K562 (cell line): ENCODE data around the gene CCNL2. TPM values are rescaled to one million over a fixed set of nuclear protein-coding genes. Genes with fewer than 3 reads are reported as not detected.

Experiments used
- ARID1B ChIP-seq: fragments of 450-650 bp; IDR thresholded peaks from 2 replicates; pipeline ENCODE4 v1.6.1; 2016; ENCODE audit warnings: antibody characterized with exemption, mild to moderate bottlenecking, inconsistent platforms
- ATF7 ChIP-seq: fragments of 450-650 bp; IDR thresholded peaks from 2 replicates; pipeline ENCODE4 v1.7.1; 2014; ENCODE audit warnings: mild to moderate bottlenecking, moderate library complexity
- C11orf30 ChIP-seq: fragments of 450-650 bp; IDR thresholded peaks from 2 replicates; pipeline ENCODE4 v1.6.1; 2016; ENCODE audit warnings: low read depth, mild to moderate bottlenecking
- CXXC5 ChIP-seq: fragments of 250-450 bp; sonication (Bioruptor Pico); IDR thresholded peaks from 2 replicates; pipeline ENCODE4 v1.8.0; 2022; ENCODE audit warnings: inconsistent platforms, mild to moderate bottlenecking, moderate library complexity
- GABPB1 ChIP-seq: sonication (generic); formaldehyde crosslinking; IDR thresholded peaks from 2 replicates; pipeline ENCODE4 v1.8.0; 2022; ENCODE audit warnings: mild to moderate bottlenecking, missing genetic modification reagents
- HSF4 ChIP-seq: fragments of 250-450 bp; sonication (Bioruptor Pico); IDR thresholded peaks from 2 replicates; pipeline ENCODE4 v2.1.2; 2022; ENCODE audit warnings: mild to moderate bottlenecking, moderate library complexity, borderline replicate concordance
- KLF13 ChIP-seq: fragments of 450-650 bp; IDR thresholded peaks from 2 replicates; pipeline ENCODE4 v1.6.1; 2016; ENCODE audit warnings: missing genetic modification characterization, low read depth, mild to moderate bottlenecking, missing compliant biosample characterization, moderate library complexity, borderline replicate concordance
- NFE2L1 ChIP-seq: fragments of 450-650 bp; IDR thresholded peaks from 2 replicates; pipeline ENCODE4 v1.6.1; 2016; ENCODE audit warnings: missing genetic modification characterization, low read depth, mild to moderate bottlenecking, missing compliant biosample characterization, moderate library complexity, borderline replicate concordance
- NR2F6 ChIP-seq: fragments of 450-650 bp; formaldehyde crosslinking; IDR thresholded peaks from 2 replicates; pipeline ENCODE4 v1.4.0; 2020; ENCODE audit warnings: mild to moderate bottlenecking
- PCBP1 ChIP-seq: fragments of 200-400 bp; formaldehyde crosslinking; IDR thresholded peaks from 2 replicates; pipeline ENCODE4 v1.6.1; 2018; ENCODE audit warnings: mild to moderate bottlenecking, low read depth, low read length; ENCODE audit not compliant: poor library complexity, severe bottlenecking
- RHOXF2B ChIP-seq: fragments of 250-450 bp; sonication (Bioruptor Pico); conservative IDR thresholded peaks from 2 replicates; pipeline ENCODE4 v1.5.1; 2021
- SAP30 ChIP-seq: fragments of 200-600 bp; sonication (generic); IDR thresholded peaks from 2 replicates; pipeline ENCODE4 v1.6.1; 2012; ENCODE audit warnings: borderline replicate concordance, low read depth, mild to moderate bottlenecking, moderate library complexity, low read length, control low read depth, inconsistent platforms; ENCODE audit not compliant: insufficient read depth, poor library complexity, severe bottlenecking
- TCF3 ChIP-seq: sonication (generic); formaldehyde crosslinking; IDR thresholded peaks from 2 replicates; pipeline ENCODE4 v1.4.0; 2020; ENCODE audit warnings: mild to moderate bottlenecking, missing genetic modification reagents
- TEAD4 ChIP-seq, 2 experiments: sonication (generic) in 1 of 2; formaldehyde crosslinking in 1 of 2; IDR thresholded peaks; 2 replicates each; pipeline versions ENCODE4 v1.6.1 to v1.8.0; 2012 to 2022; ENCODE audit warnings: borderline replicate concordance in 1 of 2, inconsistent platforms in 1 of 2, low read length in 1 of 2, mild to moderate bottlenecking in 1 of 2, missing genetic modification reagents in 1 of 2
- TOE1 ChIP-seq, 2 experiments: fragments of 450-650 bp in 1 of 2; sonication (generic) in 1 of 2; formaldehyde crosslinking in 1 of 2; IDR thresholded peaks; 2 replicates each; pipeline versions ENCODE4 v1.7.1 to v1.8.0; 2016 to 2022; ENCODE audit warnings: borderline replicate concordance in 2 of 2, mild to moderate bottlenecking in 2 of 2, antibody characterized with exemption in 1 of 2, inconsistent platforms in 1 of 2, low read depth in 1 of 2, missing genetic modification reagents in 1 of 2, moderate library complexity in 1 of 2
- YY1 ChIP-seq, 3 experiments: IDR thresholded peaks; 2 replicates each; pipeline ENCODE4 v1.6.1; 2011; ENCODE audit warnings: low read length in 2 of 3, mild to moderate bottlenecking in 2 of 3, moderate library complexity in 2 of 3, borderline replicate concordance in 1 of 3, control low read depth in 1 of 3, low read depth in 1 of 3; ENCODE audit not compliant: insufficient read depth in 3 of 3, insufficient replicate concordance in 2 of 3, control insufficient read depth in 1 of 3, insufficient read length in 1 of 3; ENCODE audit errors: extremely low read depth in 1 of 3
- ZC3H11A ChIP-seq: IDR thresholded peaks from 2 replicates; pipeline ENCODE4 v1.6.1; 2012; ENCODE audit warnings: low read depth, low read length, improper control_type of control experiment
- ZNF134 ChIP-seq: fragments of 250-450 bp; sonication (Bioruptor Pico); conservative IDR thresholded peaks from 2 replicates; pipeline ENCODE4 v1.4.0; 2020
- ZNF253 ChIP-seq: fragments of 250-450 bp; sonication (Bioruptor Pico); conservative IDR thresholded peaks from 2 replicates; pipeline ENCODE4 v1.6.1; 2021; ENCODE audit warnings: mild to moderate bottlenecking
- polyA plus RNA-seq, 8 experiments: library from polyadenylated mRNA; depleted of rRNA in 4 of 8; stranded (reverse) in 5 of 8; unstranded in 3 of 8; fragments of >200 nt; fragmentation: Nextera tagmentation in 2 of 8; fragmentation: Illumina TruSeq in 1 of 8; extraction: Ambion mirVana in 2 of 8; extraction: Trizol in 1 of 8; gene quantifications; 2 replicates each; pipeline versions ENCODE4 v1.2.1 to v1.2.3, GENCODE V29; 2011 to 2014; ENCODE audit warnings: inconsistent platforms in 1 of 8, missing spikeins in 1 of 8
- total RNA-seq, 7 experiments: library from RNA; depleted of rRNA in 6 of 7; stranded (reverse); fragments of >200 nt in 6 of 7; fragmentation: Illumina TruSeq in 2 of 7; extraction: Trizol in 2 of 7; gene quantifications; 2 replicates each; pipeline versions ENCODE4 v1.2.1 to v1.2.3, GENCODE V29; 2011 to 2021; ENCODE audit warnings: low replicate concordance in 1 of 7
- TF ChIP-seq, protein P1 (sequence below): fragments of 200-800 bp; sonication (Bioruptor generic); IDR thresholded peaks from 2 replicates; pipeline ENCODE4 v1.6.1; 2017; ENCODE audit warnings: missing genetic modification characterization, missing compliant biosample characterization
- TF ChIP-seq, protein P2 (sequence below): fragments of 450-650 bp; IDR thresholded peaks from 2 replicates; pipeline ENCODE4 v1.6.1; 2018; ENCODE audit warnings: mild to moderate bottlenecking, low read depth; ENCODE audit not compliant: partially characterized antibody

The CCNL2 gene
- total and polyA plus RNA-seq, 9 of the 15 experiments (the other 6 are each of a cell fraction or from before 2014, with no cell fraction given): 2.8 to 287 (median 94.5) TPM

DNA sequence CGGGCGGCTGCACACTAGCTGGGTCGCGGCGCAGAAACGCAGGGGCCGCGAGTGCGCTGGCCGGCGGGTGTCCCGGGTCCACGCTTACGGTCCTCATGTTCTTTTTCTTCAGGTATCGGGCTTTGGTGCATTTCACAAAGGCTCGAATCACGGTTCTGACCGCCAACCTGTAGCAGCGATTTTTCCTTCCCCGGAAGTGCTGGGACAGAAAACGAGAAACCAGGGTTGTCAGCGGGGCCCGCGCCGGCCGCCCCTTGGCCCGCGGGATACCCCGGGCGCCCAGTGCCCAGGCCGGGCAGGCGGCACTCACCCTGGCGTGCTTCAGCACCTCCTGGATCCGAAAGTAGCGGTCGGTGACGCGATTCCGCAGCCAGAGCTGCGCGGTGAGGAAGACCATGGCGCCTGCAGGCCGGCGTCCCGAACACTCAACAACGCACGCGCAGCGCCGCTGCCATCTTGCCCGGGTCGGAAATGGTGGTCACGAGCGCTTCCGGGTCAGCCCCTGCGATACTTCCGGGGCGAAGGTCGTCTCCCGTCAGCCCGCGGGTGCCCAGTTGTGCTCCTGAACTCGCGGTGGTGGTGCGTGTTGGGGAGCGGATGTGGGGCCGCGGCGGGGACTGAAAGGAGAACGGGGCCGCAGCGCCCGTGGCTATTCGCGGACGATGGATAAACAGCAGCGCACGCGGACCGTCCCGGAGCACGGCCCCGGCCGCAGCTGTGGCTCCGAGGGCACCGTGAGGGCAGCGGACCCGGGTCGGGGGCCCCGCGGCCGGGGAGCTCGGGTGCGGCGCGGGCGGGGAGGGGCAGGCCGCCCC is 7.9 kb upstream of the CCNL2 start, which contains the start of gene MRPL20 (continued):
- TF ChIP-seq, protein P1, sequence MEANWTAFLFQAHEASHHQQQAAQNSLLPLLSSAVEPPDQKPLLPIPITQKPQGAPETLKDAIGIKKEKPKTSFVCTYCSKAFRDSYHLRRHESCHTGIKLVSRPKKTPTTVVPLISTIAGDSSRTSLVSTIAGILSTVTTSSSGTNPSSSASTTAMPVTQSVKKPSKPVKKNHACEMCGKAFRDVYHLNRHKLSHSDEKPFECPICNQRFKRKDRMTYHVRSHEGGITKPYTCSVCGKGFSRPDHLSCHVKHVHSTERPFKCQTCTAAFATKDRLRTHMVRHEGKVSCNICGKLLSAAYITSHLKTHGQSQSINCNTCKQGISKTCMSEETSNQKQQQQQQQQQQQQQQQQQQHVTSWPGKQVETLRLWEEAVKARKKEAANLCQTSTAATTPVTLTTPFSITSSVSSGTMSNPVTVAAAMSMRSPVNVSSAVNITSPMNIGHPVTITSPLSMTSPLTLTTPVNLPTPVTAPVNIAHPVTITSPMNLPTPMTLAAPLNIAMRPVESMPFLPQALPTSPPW: peak; percentile 71
- TF ChIP-seq NR2F6 (peak; percentile 8), NFE2L1 (tag) (no peak), C11orf30 (peak; percentile 99), TEAD4 (IDR thresholded peaks at IDR 0.05; ENCODE audit: low read length) (peak; percentile 27; the same call in 1 of the 2 replicates), TEAD4 (CRISPR knock-in tag; IDR thresholded peaks at IDR 0.05; ENCODE audit: borderline replicate concordance) (no peak), ZNF134 (CRISPR knock-in tag) (no peak), ARID1B (0 out of 2 replicates have a peak, but pooled peaks have one; percentile 6), RHOXF2B (CRISPR knock-in tag) (no peak), HSF4 (CRISPR knock-in tag) (no peak), PCBP1 (peak; percentile 98), ZNF253 (CRISPR knock-in tag) (no peak), KLF13 (tag) (0 out of 2 replicates have a peak, but pooled peaks have one; percentile 10), ATF7 (peak; percentile 82), TCF3 (CRISPR knock-in tag) (no peak), TOE1 (IDR thresholded peaks at IDR 0.05; ENCODE audit: borderline replicate concordance) (peak; percentile 56; the same call in 1 of the 2 replicates), TOE1 (CRISPR knock-in tag; IDR thresholded peaks at IDR 0.05; ENCODE audit: borderline replicate concordance, low read depth) (0 out of 2 replicates have a peak, but pooled peaks have one; percentile 14), ZC3H11A (peak; percentile 23; the same call in 1 of the 2 replicates), GABPB1 (CRISPR knock-in tag) (peak; percentile 100), SAP30 (peak; percentile 71), CXXC5 (CRISPR knock-in tag) (peak; percentile 92), YY1 (IDR thresholded peaks at IDR 0.05; ENCODE audit: borderline replicate concordance in 1 of 3, control insufficient read depth in 1 of 3, extremely low read depth in 1 of 3, insufficient read depth in 3 of 3, insufficient read length in 1 of 3, insufficient replicate concordance in 2 of 3, low read depth in 1 of 3, low read length in 2 of 3) (peak; percentile 90 to 98 (median 98))
- TF ChIP-seq, protein P2, sequence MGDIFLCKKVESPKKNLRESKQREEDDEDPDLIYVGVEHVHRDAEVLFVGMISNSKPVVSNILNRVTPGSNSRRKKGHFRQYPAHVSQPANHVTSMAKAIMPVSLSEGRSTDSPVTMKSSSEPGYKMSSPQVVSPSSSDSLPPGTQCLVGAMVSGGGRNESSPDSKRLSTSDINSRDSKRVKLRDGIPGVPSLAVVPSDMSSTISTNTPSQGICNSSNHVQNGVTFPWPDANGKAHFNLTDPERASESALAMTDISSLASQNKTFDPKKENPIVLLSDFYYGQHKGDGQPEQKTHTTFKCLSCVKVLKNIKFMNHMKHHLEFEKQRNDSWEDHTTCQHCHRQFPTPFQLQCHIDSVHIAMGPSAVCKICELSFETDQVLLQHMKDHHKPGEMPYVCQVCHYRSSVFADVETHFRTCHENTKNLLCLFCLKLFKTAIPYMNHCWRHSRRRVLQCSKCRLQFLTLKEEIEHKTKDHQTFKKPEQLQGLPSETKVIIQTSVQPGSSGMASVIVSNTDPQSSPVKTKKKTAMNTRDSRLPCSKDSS: no peak
